AG09309 (cell line): ENCODE data around the gene LRRC4C.

Experiments used
- DNase-seq: peaks from one replicate; pipeline ENCODE4 v3.0.0-alpha.2; 2010; ENCODE audit warnings: low read depth
- H3K4me3 ChIP-seq: 2 replicates; pipeline ENCODE4 v1.5.1; 2011; ENCODE audit warnings: mild to moderate bottlenecking, low read depth, low read length, moderate library complexity; ENCODE audit not compliant: control insufficient read depth
- TF ChIP-seq, protein P1 (sequence below): IDR thresholded peaks from 2 replicates; pipeline ENCODE4 v1.5.1; 2011; ENCODE audit warnings: mild to moderate bottlenecking, low read depth, low read length, inconsistent platforms; ENCODE audit not compliant: insufficient read depth, control insufficient read depth; ENCODE audit errors: missing control alignments

LRRC4C gene

DNA sequence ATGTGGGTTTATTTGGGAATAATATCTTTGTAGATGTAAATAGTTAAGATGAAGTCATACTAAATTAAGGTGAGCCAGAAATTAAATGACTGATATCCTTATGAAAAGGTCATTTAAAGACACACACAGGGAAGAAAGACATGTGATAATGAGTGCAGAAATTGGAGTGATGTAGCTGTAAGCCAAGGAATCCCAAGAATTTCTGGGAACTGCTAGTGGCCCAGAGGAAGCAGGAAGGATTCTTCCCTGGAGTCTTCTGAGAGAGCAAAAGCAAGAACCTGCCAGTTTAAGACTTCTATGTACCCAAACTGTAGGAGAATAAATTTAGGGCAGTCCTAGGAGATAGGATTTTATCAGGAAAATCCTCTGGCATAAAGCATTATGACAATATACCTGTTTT is 66.9 kb downstream of the LRRC4C start:
- DNase-seq = no peak
- TF ChIP-seq, protein P1, sequence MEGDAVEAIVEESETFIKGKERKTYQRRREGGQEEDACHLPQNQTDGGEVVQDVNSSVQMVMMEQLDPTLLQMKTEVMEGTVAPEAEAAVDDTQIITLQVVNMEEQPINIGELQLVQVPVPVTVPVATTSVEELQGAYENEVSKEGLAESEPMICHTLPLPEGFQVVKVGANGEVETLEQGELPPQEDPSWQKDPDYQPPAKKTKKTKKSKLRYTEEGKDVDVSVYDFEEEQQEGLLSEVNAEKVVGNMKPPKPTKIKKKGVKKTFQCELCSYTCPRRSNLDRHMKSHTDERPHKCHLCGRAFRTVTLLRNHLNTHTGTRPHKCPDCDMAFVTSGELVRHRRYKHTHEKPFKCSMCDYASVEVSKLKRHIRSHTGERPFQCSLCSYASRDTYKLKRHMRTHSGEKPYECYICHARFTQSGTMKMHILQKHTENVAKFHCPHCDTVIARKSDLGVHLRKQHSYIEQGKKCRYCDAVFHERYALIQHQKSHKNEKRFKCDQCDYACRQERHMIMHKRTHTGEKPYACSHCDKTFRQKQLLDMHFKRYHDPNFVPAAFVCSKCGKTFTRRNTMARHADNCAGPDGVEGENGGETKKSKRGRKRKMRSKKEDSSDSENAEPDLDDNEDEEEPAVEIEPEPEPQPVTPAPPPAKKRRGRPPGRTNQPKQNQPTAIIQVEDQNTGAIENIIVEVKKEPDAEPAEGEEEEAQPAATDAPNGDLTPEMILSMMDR = no peak
- H3K4me3 ChIP-seq = no peak overlapping the region

DNA sequence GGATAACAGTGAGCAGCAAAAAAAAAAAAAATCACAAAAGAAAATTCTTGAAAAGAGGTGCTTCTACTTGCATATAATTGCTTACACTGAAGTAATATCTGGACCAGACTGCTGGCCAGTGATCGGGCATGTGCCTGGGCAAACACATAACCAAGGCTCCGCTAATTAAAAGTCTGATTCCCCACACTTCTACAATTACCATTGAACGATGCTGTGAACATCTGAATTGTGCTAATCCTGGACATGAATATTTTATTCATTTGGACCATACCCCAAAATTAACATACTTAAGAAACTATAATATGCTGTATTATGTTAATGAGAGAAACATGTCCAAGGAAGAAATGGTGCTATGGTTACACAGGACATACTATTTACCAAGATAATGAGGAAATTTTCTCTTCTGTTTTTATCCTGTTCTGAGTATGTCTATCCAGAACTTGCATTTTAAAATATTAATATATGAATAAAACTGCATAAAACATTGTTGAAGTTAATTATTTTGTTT is 69.8 kb downstream of the LRRC4C start:
- H3K4me3 ChIP-seq = no peak overlapping the region
- TF ChIP-seq, protein P1 = no peak
- DNase-seq = no peak

DNA sequence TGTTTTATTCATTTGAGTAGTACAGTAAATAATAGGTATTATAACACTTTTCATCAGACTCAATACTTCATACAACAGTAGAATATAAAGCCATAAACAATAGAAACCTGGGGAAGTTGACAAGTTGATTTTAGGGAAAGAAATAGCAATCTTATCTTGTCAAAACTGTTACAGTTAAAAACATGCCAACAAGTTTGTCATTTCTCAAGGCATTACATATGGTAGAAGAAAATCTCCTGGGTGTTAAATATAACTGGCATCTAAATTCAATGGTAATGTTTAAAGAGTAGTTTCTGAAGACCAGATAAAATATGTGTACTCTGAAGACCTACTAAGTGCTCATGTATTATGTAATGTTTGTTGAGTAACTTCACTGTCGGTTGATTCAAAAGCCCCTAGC is 75.1 kb downstream of the LRRC4C start:
- TF ChIP-seq, protein P1 = no peak
- no peak for DNase-seq
- no peak overlapping the region for H3K4me3 ChIP-seq

DNA sequence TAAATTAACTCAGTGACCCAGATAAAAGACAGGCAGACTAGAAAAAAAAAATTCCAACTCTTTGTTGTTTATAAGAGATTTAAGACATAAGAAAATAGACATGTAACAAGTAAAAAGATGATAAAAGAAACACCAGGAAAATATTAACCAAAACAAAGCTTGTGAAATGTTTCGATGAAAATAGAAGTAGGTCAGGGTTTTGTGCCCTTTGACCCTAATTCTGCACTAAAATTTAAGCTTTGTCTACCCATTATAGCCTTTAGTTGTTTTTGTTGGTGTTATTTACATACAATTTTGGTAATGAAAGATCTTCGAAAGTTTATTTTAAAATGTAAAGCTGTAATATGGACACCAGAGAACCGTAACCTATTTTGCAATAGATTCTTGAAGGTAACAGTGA is 75.7 kb downstream of the LRRC4C start:
- no peak overlapping the region for H3K4me3 ChIP-seq
- TF ChIP-seq, protein P1 = no peak
- no peak for DNase-seq

DNA sequence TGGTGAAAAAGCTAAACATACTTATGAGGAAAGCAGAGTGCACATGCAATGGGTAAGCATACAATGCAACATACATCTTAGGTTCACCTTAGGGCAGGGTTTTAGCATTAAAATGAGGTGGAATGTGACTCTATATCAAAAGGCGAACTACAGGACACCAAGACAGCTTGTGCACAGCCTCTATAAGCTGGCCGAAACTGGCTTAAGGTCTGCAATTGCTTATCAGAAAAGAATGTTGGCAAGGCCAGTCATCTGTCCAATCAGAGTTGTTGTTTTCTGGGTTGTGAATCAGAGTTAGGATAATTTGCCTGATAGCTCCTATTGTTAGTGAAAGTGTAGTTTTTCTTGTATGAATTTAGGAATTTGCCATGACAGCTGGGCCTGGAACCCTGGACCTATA is 76.5 kb downstream of the LRRC4C start:
- H3K4me3 ChIP-seq = no peak overlapping the region
- TF ChIP-seq, protein P1 = no peak
- DNase-seq = no peak

DNA sequence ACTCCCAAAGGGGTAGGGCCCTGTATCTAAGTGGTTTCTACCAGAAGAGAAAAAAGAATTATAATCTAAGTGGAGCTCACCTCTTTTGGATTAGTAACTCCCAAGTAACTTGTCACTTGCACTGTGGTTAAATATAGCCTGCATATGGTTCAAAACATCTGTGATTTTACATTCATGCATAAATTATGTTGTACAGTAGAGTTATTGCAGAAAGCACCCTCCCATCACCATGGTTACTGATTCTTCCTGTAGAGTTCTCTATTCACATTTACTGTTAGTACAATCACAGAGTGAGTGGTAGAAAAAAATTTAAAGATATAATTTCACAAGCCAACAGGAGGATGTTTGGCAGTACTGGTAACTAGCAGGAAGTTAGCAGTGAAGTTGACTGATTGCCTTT is 80.4 kb downstream of the LRRC4C start:
- TF ChIP-seq, protein P1 = no peak
- no peak for DNase-seq
- H3K4me3 ChIP-seq = no peak overlapping the region
